Mesothelial cell of epicardium (in vitro differentiated cells): ENCODE data around the gene PDE8A. TPM values are rescaled to one million over a fixed set of nuclear protein-coding genes. Genes with fewer than 3 reads are reported as not detected.

Experiments used
- DNase-seq, 2 experiments: peaks; one replicate each; pipeline ENCODE4 v3.0.0; 2021; ENCODE audit warnings: low spot score in 2 of 2; ENCODE audit not compliant: unreplicated experiment in 2 of 2
- H3K27ac Mint-ChIP-seq: 2 replicates; pipeline ENCODE4 v1.8.0; 2021; ENCODE audit warnings: mixed read lengths
- H3K27me3 Mint-ChIP-seq: 2 replicates; pipeline ENCODE4 v1.8.0; 2021; ENCODE audit warnings: low read depth, mixed read lengths
- H3K36me3 Mint-ChIP-seq: 2 replicates; pipeline ENCODE4 v1.8.0; 2021; ENCODE audit warnings: mixed read lengths
- H3K4me1 Mint-ChIP-seq: 2 replicates; pipeline ENCODE4 v1.8.0; 2021; ENCODE audit warnings: mixed read lengths
- H3K4me3 Mint-ChIP-seq: 2 replicates; pipeline ENCODE4 v1.8.0; 2021; ENCODE audit warnings: mild to moderate bottlenecking, moderate library complexity, mixed read lengths
- H3K9me3 Mint-ChIP-seq: 2 replicates; pipeline ENCODE4 v1.8.0; 2021; ENCODE audit warnings: mixed read lengths
- CTCF ChIP-seq: fragments of 200-600 bp; sonication (generic); IDR thresholded peaks from one replicate; pipeline ENCODE4 v1.5.0; 2021; ENCODE audit warnings: antibody characterized with exemption; ENCODE audit not compliant: unreplicated experiment
- total RNA-seq: library from RNA; stranded (reverse); gene quantifications from 3 replicates; pipeline ENCODE4 v1.2.1, GENCODE V29; 2021

The PDE8A gene
- total RNA-seq, 1 donor from 2014 or later = 36.7 TPM

DNA sequence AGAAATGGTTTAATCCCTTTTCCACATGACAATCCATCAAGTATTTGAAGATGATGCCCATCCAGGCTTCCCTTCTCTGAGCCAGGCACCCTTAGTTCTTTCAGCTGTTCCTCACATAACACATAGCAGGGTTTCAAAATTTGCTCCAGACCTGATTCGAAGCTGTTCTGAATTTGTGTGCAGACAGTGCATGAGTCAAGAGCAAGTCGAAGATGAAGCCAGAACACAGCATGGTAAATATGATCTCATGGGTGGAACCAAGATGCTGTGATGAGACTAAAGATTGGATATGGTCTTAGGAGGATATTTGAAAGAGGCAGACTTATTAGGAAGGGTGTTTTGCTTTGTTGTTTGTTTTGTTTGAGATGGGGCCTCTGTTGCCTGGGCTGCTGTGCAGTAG, 32.6 kb upstream of the PDE8A start:
- DNase-seq = no peak
- peaks cover 8% of the 10 kb centered on the region for H3K4me1 Mint-ChIP-seq
- no peak overlapping the region for H3K4me3 Mint-ChIP-seq
- no peaks in the 10 kb centered on the region for H3K27me3 Mint-ChIP-seq
- no peak overlapping the region for H3K27ac Mint-ChIP-seq
- no peaks in the 10 kb centered on the region for H3K9me3 Mint-ChIP-seq
- TF ChIP-seq CTCF = no peak
- H3K36me3 Mint-ChIP-seq = no peaks in the 10 kb centered on the region

DNA sequence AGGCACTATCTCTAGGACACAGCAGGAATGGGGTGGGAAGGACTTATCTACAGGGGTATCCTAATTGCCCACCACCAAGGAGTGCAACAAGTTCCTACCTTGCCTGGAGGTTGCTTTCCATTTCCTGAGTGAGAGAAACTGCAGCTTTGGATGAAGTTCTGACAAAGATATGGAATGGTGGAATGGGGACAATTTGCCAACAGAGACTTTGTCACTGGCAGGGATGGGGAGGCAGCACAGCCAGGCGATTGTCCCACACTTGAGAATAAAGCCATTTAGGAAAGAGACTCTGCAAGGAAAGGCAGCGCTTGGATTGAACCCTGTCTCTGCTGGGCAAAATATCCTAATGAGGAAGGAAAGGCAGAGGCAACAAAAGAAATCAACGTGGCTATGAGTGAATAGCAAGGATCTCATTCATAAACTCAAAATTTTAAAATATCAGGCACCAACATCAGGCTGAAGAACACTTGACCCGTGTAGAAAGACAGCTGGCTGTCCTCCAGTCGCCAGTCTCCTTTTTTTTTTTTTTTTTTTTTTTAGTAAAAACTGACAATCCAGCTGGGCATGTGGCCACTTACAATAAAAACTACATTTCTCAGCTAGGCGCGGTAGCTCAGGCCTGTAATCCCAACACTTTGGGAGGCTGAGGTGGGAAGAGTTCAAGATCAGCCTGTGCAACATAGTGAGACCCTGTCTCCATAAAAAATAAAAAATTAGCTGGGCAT, 31.6 kb upstream of the PDE8A start:
- no peak for TF ChIP-seq CTCF
- Mint-ChIP-seq H3K4me1 (peaks cover 8% of the 10 kb centered on the region), H3K36me3 (no peaks in the 10 kb centered on the region), H3K4me3 (no peak overlapping the region), H3K27ac (no peak overlapping the region), H3K9me3 (no peaks in the 10 kb centered on the region), H3K27me3 (no peaks in the 10 kb centered on the region)
- DNase-seq = no peak

GRCh38 chr15:84950570-84951111, 31.0 kb upstream of the PDE8A start:
- H3K27ac Mint-ChIP-seq = no peak overlapping the region
- no peaks in the 10 kb centered on the region for H3K27me3 Mint-ChIP-seq
- peaks cover 8% of the 10 kb centered on the region for H3K4me1 Mint-ChIP-seq
- no peaks in the 10 kb centered on the region for H3K36me3 Mint-ChIP-seq
- TF ChIP-seq CTCF = no peak
- H3K9me3 Mint-ChIP-seq = no peaks in the 10 kb centered on the region
- DNase-seq = no peak
- no peak overlapping the region for H3K4me3 Mint-ChIP-seq

DNA sequence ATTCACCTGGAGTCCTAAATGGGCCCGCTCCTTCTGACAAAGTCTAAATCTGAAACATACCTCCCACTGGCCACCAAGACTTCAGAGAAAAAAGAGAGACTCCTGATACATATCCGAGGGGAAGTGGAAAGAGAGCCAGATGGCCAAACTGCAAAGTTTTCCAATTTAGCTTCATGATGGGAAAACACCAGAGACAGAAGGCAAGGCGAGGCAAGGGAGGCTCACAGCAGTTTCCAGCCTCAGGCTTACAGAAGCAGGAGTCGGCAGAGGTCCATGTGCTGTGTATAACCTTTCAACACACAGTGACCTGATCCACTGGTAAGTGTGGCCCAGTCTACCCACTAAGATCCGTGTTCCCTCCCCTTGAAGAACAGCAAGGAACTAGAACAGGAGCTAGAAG, 29.9 kb upstream of the PDE8A start:
- no peak for DNase-seq
- Mint-ChIP-seq H3K9me3 (no peaks in the 10 kb centered on the region), H3K36me3 (no peaks in the 10 kb centered on the region), H3K4me3 (no peak overlapping the region), H3K27ac (no peak overlapping the region), H3K4me1 (peaks cover 11% of the 10 kb centered on the region), H3K27me3 (no peaks in the 10 kb centered on the region)
- no peak for TF ChIP-seq CTCF

DNA sequence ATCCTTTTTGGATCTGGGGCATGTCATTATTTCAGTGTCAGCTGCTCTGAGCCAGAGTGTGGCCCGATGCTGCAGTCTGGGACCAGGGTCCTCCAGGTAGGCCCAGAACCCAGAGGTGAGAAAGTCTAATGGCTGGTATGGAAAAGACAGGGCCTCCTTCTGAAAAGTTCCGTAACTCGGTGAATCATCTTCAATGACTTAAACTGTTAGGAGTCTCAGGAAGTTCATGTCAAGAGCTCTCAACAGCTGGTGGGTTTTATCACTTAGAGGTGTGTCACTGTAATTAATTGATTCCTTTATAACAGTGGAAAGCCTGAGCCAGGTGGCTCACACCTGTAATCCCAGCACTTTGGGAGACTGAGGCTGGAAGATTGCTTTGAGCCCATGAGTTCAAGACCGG, 28.5 kb upstream of the PDE8A start:
- DNase-seq = no peak

More for the DNA sequence above, 28.5 kb upstream of the PDE8A start:
- no peak overlapping the region for H3K4me3 Mint-ChIP-seq
- no peak overlapping the region for H3K27ac Mint-ChIP-seq
- peaks cover 5% of the 10 kb centered on the region for H3K9me3 Mint-ChIP-seq
- TF ChIP-seq CTCF = no peak
- no peaks in the 10 kb centered on the region for H3K27me3 Mint-ChIP-seq
- H3K4me1 Mint-ChIP-seq = peaks cover 11% of the 10 kb centered on the region
- H3K36me3 Mint-ChIP-seq = no peaks in the 10 kb centered on the region
